HG02981 (cell line): Measurements from ENCODE around the gene CACNA2D1.

ENCODE experiments used
- ATAC-seq: cut with Tn5 transposase; IDR thresholded peaks from one replicate; pipeline ENCODE4 v1.9.1; 2021; ENCODE audit warnings: mild to moderate bottlenecking, moderate library complexity; ENCODE audit not compliant: unreplicated experiment

CACNA2D1 gene

GRCh38 chr7:82126576-82126975 lies 317.0 kb downstream of the CACNA2D1 start:
- ATAC-seq = no peak

- ATAC-seq = no peak
Observed at GRCh38 chr7:82124445-82124844, 319.1 kb downstream of the CACNA2D1 start.

- no peak for ATAC-seq
Observed at GRCh38 chr7:82122275-82122674, 321.3 kb downstream of the CACNA2D1 start.

- ATAC-seq = no peak
Observed at GRCh38 chr7:82114237-82114636, 329.3 kb downstream of the CACNA2D1 start.

- no peak for ATAC-seq
Observed at GRCh38 chr7:82110146-82110840, 333.3 kb downstream of the CACNA2D1 start.

- ATAC-seq = no peak
Observed at GRCh38 chr7:82109288-82109687, 334.3 kb downstream of the CACNA2D1 start.

- no peak for ATAC-seq
Observed at GRCh38 chr7:82106201-82106600, 337.4 kb downstream of the CACNA2D1 start.

GRCh38 chr7:82105463-82105862 lies 338.1 kb downstream of the CACNA2D1 start:
- ATAC-seq = no peak

GRCh38 chr7:82098414-82098813 lies 345.2 kb downstream of the CACNA2D1 start:
- no peak for ATAC-seq

- ATAC-seq = no peak
Observed at GRCh38 chr7:82091126-82091684, 352.4 kb downstream of the CACNA2D1 start.

GRCh38 chr7:82087099-82087498 lies 356.5 kb downstream of the CACNA2D1 start:
- no peak for ATAC-seq

GRCh38 chr7:82085116-82085515 lies 358.5 kb downstream of the CACNA2D1 start:
- no peak for ATAC-seq

GRCh38 chr7:82081644-82082224 lies 361.8 kb downstream of the CACNA2D1 start:
- no peak for ATAC-seq

- ATAC-seq = no peak
Observed at GRCh38 chr7:82080254-82080927, 363.2 kb downstream of the CACNA2D1 start.

GRCh38 chr7:82079527-82079926 lies 364.1 kb downstream of the CACNA2D1 start:
- ATAC-seq = no peak

GRCh38 chr7:82078807-82079206 lies 364.8 kb downstream of the CACNA2D1 start:
- no peak for ATAC-seq

GRCh38 chr7:82071468-82071867 lies 372.1 kb downstream of the CACNA2D1 start:
- ATAC-seq = no peak

- no peak for ATAC-seq
Observed at GRCh38 chr7:82067628-82068264, 375.8 kb downstream of the CACNA2D1 start.

- no peak for ATAC-seq
Observed at GRCh38 chr7:82057476-82057875, 386.1 kb downstream of the CACNA2D1 start.

GRCh38 chr7:82056282-82056681 lies 387.3 kb downstream of the CACNA2D1 start:
- no peak for ATAC-seq

- no peak for ATAC-seq
Observed at GRCh38 chr7:82054544-82054943, 389.0 kb downstream of the CACNA2D1 start.
